ENCODE data around the gene TBP.

DNA sequence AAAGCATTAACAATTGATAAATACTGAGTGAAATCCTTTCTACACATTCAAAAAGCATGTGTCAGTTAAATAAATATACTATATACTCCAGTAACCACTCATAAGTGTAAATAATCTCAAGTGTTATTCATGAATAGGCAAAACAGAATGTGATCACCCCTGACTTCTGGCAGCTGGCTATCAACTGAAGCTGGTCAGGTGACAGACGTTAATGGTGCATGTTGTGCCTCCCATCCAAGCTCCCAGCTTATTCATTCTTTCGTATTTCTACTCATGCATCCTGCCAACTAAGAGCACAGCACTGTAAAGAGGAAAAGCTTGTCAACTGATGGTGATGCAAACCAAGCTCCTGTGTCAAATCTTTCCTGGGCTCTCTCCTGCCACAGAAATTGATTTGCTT, 8.8 kb upstream of the TBP start:
- TF ChIP-seq CTCF (IDR thresholded peaks at IDR 0.05) (no peak), POLR2A (IDR thresholded peaks at IDR 0.05) (no peak)
